ENCODE results near the gene ZNF205. TPM values are rescaled to one million over a fixed set of nuclear protein-coding genes. Genes with fewer than 3 reads are reported as not detected.

Gene ZNF205
- total and polyA plus RNA-seq, 10 of the 15 experiments (the other 5 are each of a cell fraction or from before 2014, with no cell fraction given), result 0.26 to 1.5 (median 0.78) TPM; not detected in 2

DNA sequence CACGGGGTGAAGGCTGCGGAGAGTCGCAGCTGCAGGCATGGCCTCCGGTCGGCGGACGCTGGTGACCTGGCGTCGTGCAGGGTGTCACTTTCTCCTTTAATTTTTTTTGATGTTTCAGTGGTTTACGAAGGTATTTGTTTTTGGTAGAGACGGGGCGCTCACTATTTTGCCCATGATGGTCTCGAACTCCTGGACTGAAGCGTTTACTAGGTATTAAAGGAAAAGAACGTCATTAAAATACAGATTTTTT is 39.6 kb downstream of the ZNF205 start:
- Histone ChIP-seq H3K4me2 (ENCODE audit: control insufficient read depth, insufficient read depth) (peak overlapping the region; percentile 89), H3K79me2 (ENCODE audit: control insufficient read depth, insufficient read depth, low read length) (no peaks in the 10 kb centered on the region), H3K9ac (ENCODE audit: control insufficient read depth, insufficient read depth, low read length) (no peak overlapping the region), H4K20me1 (ENCODE audit: control insufficient read depth, insufficient read depth) (no peaks in the 10 kb centered on the region), H3K4me1 (ENCODE audit: control insufficient read depth, insufficient read depth, low read length) (peaks cover 3% of the 10 kb centered on the region; the same call in 1 of the 2 replicates), H3K36me3 (ENCODE audit: control insufficient read depth in 2 of 2, insufficient read depth in 2 of 2, low read length in 1 of 2) (no peaks in the 10 kb centered on the region), H3K27ac (ENCODE audit: control insufficient read depth, insufficient read depth) (no peak overlapping the region), H3K27me3 (replicated peaks in 1 of 2; ENCODE audit: control insufficient read depth in 2 of 2, insufficient read depth in 2 of 2, low read length in 1 of 2) (no peaks in the 10 kb centered on the region), H3K9me3 (replicated peaks; ENCODE audit: control insufficient read depth, insufficient read depth, low read length) (no peaks in the 10 kb centered on the region; the same call in 2 of the 3 replicates), H3K4me3 (peak overlapping the region; percentile 62), H2AFZ (ENCODE audit: control insufficient read depth, low read depth, low read length) (no peak overlapping the region; the same call in 1 of the 2 replicates)
- in situ Hi-C loops (cut with MboI) (no loop called here), intact Hi-C loops (cut with micrococcal nuclease; ENCODE audit: unreplicated experiment) (loop anchor here (10.0 kb wide), 1 partner anchor 113 kb away; no protein-coding TSS in a partner anchor)
- FAIRE-seq, result no peak
- SMC1A ChIA-PET (ENCODE audit: uncharacterized antibody, unreplicated experiment), result interaction anchor here (1.0 kb wide), 1 partner anchor 16 kb away, joined by 4 read pairs; no protein-coding TSS in a partner anchor
- RAD21 ChIA-PET (ENCODE audit: unreplicated experiment), result interaction anchor here (0.6 to 2.4 kb wide), 4 partner anchors 14 to 93 kb away, joined by 3 to 9 read pairs (median 4); no protein-coding TSS in a partner anchor
- CTCF ChIA-PET, result interaction anchor here (1.0 to 3.5 kb wide), 6 partner anchors 14 to 120 kb away, joined by 3 to 24 read pairs (median 4); no protein-coding TSS in a partner anchor
- no peak for ATAC-seq
- DNase-seq (ENCODE audit: low read depth, low spot score), result no peak
- BruUV-seq (replicated peaks), result no TSS peak
- 0 out of 2 replicates have a peak, but pooled peaks have one; percentile 49 for TF ChIP-seq SIN3A (IDR thresholded peaks at IDR 0.05; ENCODE audit: low read depth, low read length)
- TF ChIP-seq MEF2B (IDR thresholded peaks at IDR 0.05; ENCODE audit: partially characterized antibody, poor library complexity, severe bottlenecking), result no peak
- TF ChIP-seq PML (IDR thresholded peaks at IDR 0.05; ENCODE audit: low read length), result 0 out of 2 replicates have a peak, but pooled peaks have one; percentile 24
- POLR2A ChIA-PET, result no interaction called here
- WGBS (ENCODE audit: insufficient coverage, insufficient replicate concordance, low lambda C conversion rate, missing lambda C conversion rate), result under 1% methylated on average over 15 of the region's 15 CpGs

DNA sequence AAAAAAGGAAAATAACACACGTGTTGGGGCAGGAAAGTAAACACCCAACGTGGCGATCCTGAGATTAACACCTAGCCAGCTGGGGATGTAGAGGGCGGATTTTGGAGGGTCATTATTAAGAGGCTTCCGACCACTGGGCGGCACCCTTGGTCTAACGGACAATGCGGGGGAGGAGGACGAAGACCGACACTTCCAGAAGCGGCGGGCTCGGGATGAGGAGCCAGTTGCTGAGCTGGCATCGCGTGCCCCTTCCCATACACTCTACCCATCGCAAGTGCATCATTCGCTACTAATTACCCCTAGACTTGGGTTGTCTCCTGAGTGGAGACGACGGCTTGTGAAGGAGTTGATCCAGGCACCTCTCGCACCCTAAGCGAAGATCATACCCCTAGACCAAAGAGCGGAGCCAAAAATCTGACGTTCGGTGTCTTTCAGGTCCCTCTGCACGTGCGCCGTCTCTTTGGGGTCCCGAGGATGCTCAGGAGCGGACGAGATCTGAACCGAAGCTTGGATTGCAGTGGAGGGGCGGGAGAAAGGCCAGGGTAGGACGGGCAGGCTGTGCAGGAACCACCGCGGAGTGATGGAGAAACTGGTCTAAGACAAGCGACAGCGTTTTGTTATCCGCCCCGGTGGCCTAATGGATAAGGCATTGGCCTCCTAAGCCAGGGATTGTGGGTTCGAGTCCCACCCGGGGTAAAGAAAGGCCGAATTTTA is 40.0 kb downstream of the ZNF205 start:
- intact Hi-C loops (cut with micrococcal nuclease; ENCODE audit: unreplicated experiment) (loop anchor here (10.0 kb wide), 1 partner anchor 112 kb away; no protein-coding TSS in a partner anchor), in situ Hi-C loops (cut with MboI) (no loop called here)
- WGBS (ENCODE audit: insufficient coverage, insufficient replicate concordance, low lambda C conversion rate, missing lambda C conversion rate), result 2% methylated on average over 42 of the region's 42 CpGs
- FAIRE-seq, result peak; percentile 13
- ChIA-PET CTCF (interaction anchor here (1.0 to 3.5 kb wide), 6 partner anchors 13 to 121 kb away, joined by 3 to 24 read pairs (median 4); no protein-coding TSS in a partner anchor), RAD21 (ENCODE audit: unreplicated experiment) (interaction anchor here (0.6 to 2.4 kb wide), 4 partner anchors 14 to 93 kb away, joined by 3 to 9 read pairs (median 4); no protein-coding TSS in a partner anchor), SMC1A (ENCODE audit: uncharacterized antibody, unreplicated experiment) (interaction anchor here (1.0 kb wide), 1 partner anchor 15 kb away, joined by 4 read pairs; no protein-coding TSS in a partner anchor), POLR2A (no interaction called here)
- Histone ChIP-seq H3K79me2 (ENCODE audit: control insufficient read depth, insufficient read depth, low read length) (no peaks in the 10 kb centered on the region), H3K4me3 (peak overlapping the region; percentile 62), H2AFZ (ENCODE audit: control insufficient read depth, low read depth, low read length) (peak overlapping the region; percentile 13), H3K4me2 (ENCODE audit: control insufficient read depth, insufficient read depth) (peak overlapping the region; percentile 89), H3K9me3 (replicated peaks; ENCODE audit: control insufficient read depth, insufficient read depth, low read length) (no peaks in the 10 kb centered on the region; the same call in 2 of the 3 replicates), H3K9ac (ENCODE audit: control insufficient read depth, insufficient read depth, low read length) (no peak overlapping the region), H3K27ac (ENCODE audit: control insufficient read depth, insufficient read depth) (no peak overlapping the region), H4K20me1 (ENCODE audit: control insufficient read depth, insufficient read depth) (no peaks in the 10 kb centered on the region), H3K36me3 (ENCODE audit: control insufficient read depth in 2 of 2, insufficient read depth in 2 of 2, low read length in 1 of 2) (no peaks in the 10 kb centered on the region), H3K4me1 (ENCODE audit: control insufficient read depth, insufficient read depth, low read length) (peaks cover 4% of the 10 kb centered on the region; the same call in 1 of the 2 replicates), H3K27me3 (replicated peaks in 1 of 2; ENCODE audit: control insufficient read depth in 2 of 2, insufficient read depth in 2 of 2, low read length in 1 of 2) (no peaks in the 10 kb centered on the region)
- BruUV-seq (replicated peaks), result no TSS peak
- peak; percentile 77 for DNase-seq (ENCODE audit: low read depth, low spot score)
- ATAC-seq, result peak; percentile 31
- TF ChIP-seq MTA2 (IDR thresholded peaks at IDR 0.05; ENCODE audit: low read depth) (0 out of 2 replicates have a peak, but pooled peaks have one; percentile 7), ZNF622 (IDR thresholded peaks at IDR 0.05) (no peak), USF1 (IDR thresholded peaks at IDR 0.05; ENCODE audit: borderline replicate concordance, extremely low read length, insufficient read depth, low read depth, low read length) (no peak), SPI1 (IDR thresholded peaks at IDR 0.05; ENCODE audit: borderline replicate concordance, insufficient read depth, low read depth, low read length) (no peak), POLR2AphosphoS2 (IDR thresholded peaks at IDR 0.05; ENCODE audit: low read depth, low read length) (no peak), ZSCAN29 (IDR thresholded peaks at IDR 0.05) (peak; percentile 95)
- TF ChIP-seq, protein P1, sequence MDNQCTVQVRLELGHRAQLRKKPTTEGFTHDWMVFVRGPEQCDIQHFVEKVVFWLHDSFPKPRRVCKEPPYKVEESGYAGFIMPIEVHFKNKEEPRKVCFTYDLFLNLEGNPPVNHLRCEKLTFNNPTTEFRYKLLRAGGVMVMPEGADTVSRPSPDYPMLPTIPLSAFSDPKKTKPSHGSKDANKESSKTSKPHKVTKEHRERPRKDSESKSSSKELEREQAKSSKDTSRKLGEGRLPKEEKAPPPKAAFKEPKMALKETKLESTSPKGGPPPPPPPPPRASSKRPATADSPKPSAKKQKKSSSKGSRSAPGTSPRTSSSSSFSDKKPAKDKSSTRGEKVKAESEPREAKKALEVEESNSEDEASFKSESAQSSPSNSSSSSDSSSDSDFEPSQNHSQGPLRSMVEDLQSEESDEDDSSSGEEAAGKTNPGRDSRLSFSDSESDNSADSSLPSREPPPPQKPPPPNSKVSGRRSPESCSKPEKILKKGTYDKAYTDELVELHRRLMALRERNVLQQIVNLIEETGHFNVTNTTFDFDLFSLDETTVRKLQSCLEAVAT (IDR thresholded peaks at IDR 0.05), result 0 out of 2 replicates have a peak, but pooled peaks have one; percentile 20
- TF ChIP-seq, protein P2, sequence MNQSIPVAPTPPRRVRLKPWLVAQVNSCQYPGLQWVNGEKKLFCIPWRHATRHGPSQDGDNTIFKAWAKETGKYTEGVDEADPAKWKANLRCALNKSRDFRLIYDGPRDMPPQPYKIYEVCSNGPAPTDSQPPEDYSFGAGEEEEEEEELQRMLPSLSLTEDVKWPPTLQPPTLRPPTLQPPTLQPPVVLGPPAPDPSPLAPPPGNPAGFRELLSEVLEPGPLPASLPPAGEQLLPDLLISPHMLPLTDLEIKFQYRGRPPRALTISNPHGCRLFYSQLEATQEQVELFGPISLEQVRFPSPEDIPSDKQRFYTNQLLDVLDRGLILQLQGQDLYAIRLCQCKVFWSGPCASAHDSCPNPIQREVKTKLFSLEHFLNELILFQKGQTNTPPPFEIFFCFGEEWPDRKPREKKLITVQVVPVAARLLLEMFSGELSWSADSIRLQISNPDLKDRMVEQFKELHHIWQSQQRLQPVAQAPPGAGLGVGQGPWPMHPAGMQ (IDR thresholded peaks at IDR 0.05; ENCODE audit: borderline replicate concordance), result no peak

Measured in GM12878 (cell line).